HepG2 (cell line): ENCODE data around the gene UPF3A. TPM values are rescaled to one million over a fixed set of nuclear protein-coding genes. Genes with fewer than 3 reads are reported as not detected.

Source experiments
- ATAC-seq: fragments of 200-7000 bp; cut with Tn5 transposase; 3 replicates; pipeline ENCODE4 v1.9.1; 2020; ENCODE audit warnings: mild to moderate bottlenecking, moderate library complexity
- BruUV-seq: library from RNA; stranded (reverse); fragments of 400-500 nt; replicated peaks from 2 replicates; lab custom pipeline; 2021; lab: Mats Ljungman, UMichigan
- CTCF ChIA-PET: fragments of 300-600 bp; formaldehyde crosslinking; extraction: SDS; loops from one replicate; lab custom pipeline; 2021; ENCODE audit warnings: low total read pairs, inconsistent platforms, low intra/inter-chr PET ratio; lab: Yijun Ruan, JAX
- POLR2A ChIA-PET: fragments of 350-600 bp; sonication (Branson Sonifier 250); formaldehyde crosslinking; loops from one replicate; lab custom pipeline; 2020; ENCODE audit warnings: antibody characterized with exemption, inconsistent platforms; lab: Yijun Ruan, JAX
- DNase-seq: peaks from one replicate; pipeline ENCODE4 v3.0.0-alpha.2; 2015; ENCODE audit warnings: low spot score
- FAIRE-seq: peaks from 3 replicates; lab custom pipeline; 2011; peaks lifted over from hg19 to GRCh38; lab: Jason Lieb, UNC
- H2AFZ ChIP-seq: one replicate; pipeline ENCODE4 v1.6.1; 2011; ENCODE audit warnings: low read length, inconsistent platforms
- H3K27ac ChIP-seq: fragments of 300-600 bp; 3 replicates; pipeline ENCODE4 v1.8.0; 2011; ENCODE audit warnings: mixed run types, mild to moderate bottlenecking, mixed read lengths, low read length, inconsistent platforms; ENCODE audit not compliant: insufficient read depth; ENCODE audit errors: extremely low read length
- H3K27me3 ChIP-seq, 2 experiments: fragments of 200-600 bp in 1 of 2; 2 replicates in 1 of 2; 3 replicates in 1 of 2; pipeline versions ENCODE4 v1.6.0 to v1.8.0; 2011; ENCODE audit warnings: low read length in 2 of 2, mild to moderate bottlenecking in 2 of 2, moderate library complexity in 2 of 2, inconsistent platforms in 1 of 2; ENCODE audit not compliant: insufficient read depth in 2 of 2, control insufficient read depth in 1 of 2
- H3K36me3 ChIP-seq, 2 experiments: fragments of 200-600 bp in 1 of 2; replicated peaks in 1 of 2; 2 replicates in 1 of 2; 3 replicates in 1 of 2; pipeline versions ENCODE4 v1.5.1 to v1.8.0; 2011; ENCODE audit warnings: low read length in 2 of 2, inconsistent platforms in 1 of 2; ENCODE audit not compliant: insufficient read depth in 2 of 2, control insufficient read depth in 1 of 2
- H3K4me1 ChIP-seq: 2 replicates; pipeline ENCODE4 v1.5.1; 2012; ENCODE audit warnings: low read length, inconsistent platforms; ENCODE audit not compliant: insufficient read depth
- H3K4me2 ChIP-seq: 2 replicates; pipeline ENCODE4 v1.6.0; 2011; ENCODE audit warnings: low read depth, low read length, inconsistent platforms
- H3K4me3 ChIP-seq, 3 experiments: fragments of 200-600 bp in 1 of 3; sonication (generic), shearing (Covaris generic) in 1 of 3; replicated peaks in 1 of 3; 2 replicates each; pipeline ENCODE4 v1.5.1; 2011 to 2016; ENCODE audit warnings: low read length in 3 of 3, inconsistent platforms in 2 of 3, low read depth in 2 of 3, mild to moderate bottlenecking in 2 of 3, control low read depth in 1 of 3, mixed read lengths in 1 of 3; ENCODE audit not compliant: insufficient read depth in 1 of 3
- H3K79me2 ChIP-seq: one replicate; pipeline ENCODE4 v1.6.1; 2011; ENCODE audit warnings: low read length, inconsistent platforms; ENCODE audit not compliant: insufficient read depth
- H3K9ac ChIP-seq: 2 replicates; pipeline ENCODE4 v1.6.0; 2011; ENCODE audit warnings: mild to moderate bottlenecking, low read depth, low read length, inconsistent platforms; ENCODE audit not compliant: insufficient read depth
- H3K9me3 ChIP-seq: 2 replicates; pipeline ENCODE4 v1.5.1; 2012; ENCODE audit warnings: mild to moderate bottlenecking, low read length
- H4K20me1 ChIP-seq: 2 replicates; pipeline ENCODE4 v1.6.0; 2011; ENCODE audit warnings: inconsistent platforms, mild to moderate bottlenecking, low read length, moderate library complexity; ENCODE audit not compliant: insufficient read depth
- BCL3 ChIP-seq: sonication (generic); formaldehyde crosslinking; IDR thresholded peaks from 2 replicates; pipeline ENCODE4 v1.5.1; 2020; ENCODE audit warnings: mild to moderate bottlenecking, missing genetic modification reagents, moderate library complexity
- CTCF ChIP-seq: sonication (generic); formaldehyde crosslinking; IDR thresholded peaks from 2 replicates; pipeline ENCODE4 v1.5.0; 2020; ENCODE audit warnings: mild to moderate bottlenecking, missing genetic modification reagents, moderate library complexity
- GPBP1L1 ChIP-seq: sonication (generic); formaldehyde crosslinking; IDR thresholded peaks from 2 replicates; pipeline ENCODE4 v1.5.0; 2020; ENCODE audit warnings: mild to moderate bottlenecking, missing genetic modification reagents
- IRX3 ChIP-seq: sonication (generic); formaldehyde crosslinking; IDR thresholded peaks from 2 replicates; pipeline ENCODE4 v1.8.1; 2023; ENCODE audit warnings: mild to moderate bottlenecking, low read depth, missing genetic modification reagents, borderline replicate concordance
- NR2F6 ChIP-seq, 2 experiments: IDR thresholded peaks; 2 replicates each; pipeline ENCODE4 v1.6.1; 2016; ENCODE audit warnings: antibody characterized with exemption in 1 of 2, mild to moderate bottlenecking in 1 of 2
- STAG1 ChIP-seq: sonication (generic); formaldehyde crosslinking; IDR thresholded peaks from 2 replicates; pipeline ENCODE4 v1.4.0; 2020; ENCODE audit warnings: missing genetic modification reagents
- WGBS: methylation state at CpG from one replicate; pipeline ENCODE4 v1.1.6; 2017; ENCODE audit warnings: low lambda C conversion rate; 5-methylcytosine and 5-hydroxymethylcytosine counted together
- in situ Hi-C: cut with HindIII; loops from 2 replicates; pipeline ENCODE4 v1.10.0; 2017; ENCODE audit warnings: low pct_unique_long_range_greater_than_20kb; ENCODE audit not compliant: extremely low pct_ligation_motif_present
- intact Hi-C: fragments of 100-400 bp; cut with micrococcal nuclease; formaldehyde crosslinking; loops from one replicate; pipeline ENCODE4 v1.10.0; 2022; ENCODE audit not compliant: unreplicated experiment
- polyA plus RNA-seq, 8 experiments: library from polyadenylated mRNA; depleted of rRNA in 3 of 8; stranded (reverse) in 7 of 8; unstranded in 1 of 8; fragments of >200 nt; fragmentation: Illumina TruSeq in 4 of 8; extraction: Trizol in 4 of 8; gene quantifications; 2 replicates each; pipeline versions ENCODE4 v1.2.1 to v1.2.3, GENCODE V29; 2011 to 2016; ENCODE audit warnings: low read depth in 4 of 8, missing spikeins in 1 of 8, mixed read lengths in 1 of 8; ENCODE audit not compliant: insufficient read depth in 1 of 8
- total RNA-seq, 5 experiments: library from RNA; depleted of rRNA; stranded (reverse); fragments of >200 nt; fragmentation: Illumina TruSeq; extraction: Trizol; gene quantifications; 2 replicates each; pipeline ENCODE4 v1.2.3, GENCODE V29; 2016; ENCODE audit warnings: low read depth in 1 of 5

The UPF3A gene
- total and polyA plus RNA-seq, 2 of the 13 experiments (the other 11 are each of a cell fraction or from before 2014, with no cell fraction given), result 60.2 to 63.8 TPM

GRCh38 chr13:114339857-114340534 is 58.6 kb downstream of the UPF3A start:
- intact Hi-C loops, result no loop called here
- ATAC-seq, result peak; percentile 49

More at GRCh38 chr13:114339857-114340534, 58.6 kb downstream of the UPF3A start:
- in situ Hi-C loops, result no loop called here
- Histone ChIP-seq H3K27me3 (no peaks in the 10 kb centered on the region), H3K4me3 (no peak overlapping the region), H3K79me2 (no peaks in the 10 kb centered on the region), H3K9ac (no peak overlapping the region), H3K4me2 (no peak overlapping the region), H3K9me3 (no peaks in the 10 kb centered on the region), H3K4me1 (no peaks in the 10 kb centered on the region), H3K27ac (no peak overlapping the region), H3K36me3 (no peaks in the 10 kb centered on the region), H2AFZ (no peak overlapping the region), H4K20me1 (no peaks in the 10 kb centered on the region)
- ChIA-PET CTCF (no interaction called here), POLR2A (no interaction called here)
- DNase-seq (peak; percentile 22), FAIRE-seq (no peak)
- BruUV-seq, result no TSS peak
- TF ChIP-seq IRX3 (CRISPR knock-in tag) (no peak), CTCF (peak; percentile 47), GPBP1L1 (no peak), NR2F6 (IDR thresholded peaks at IDR 0.05) (no peak), NR2F6 (CRISPR knock-in tag; IDR thresholded peaks at IDR 0.05) (no peak), STAG1 (peak; percentile 19), BCL3 (CRISPR knock-in tag) (no peak)
- 32% methylated on average over 10 of the region's 10 CpGs for WGBS
